Hepatocyte (in vitro differentiated cells): ENCODE data around the gene UTF1. TPM values are rescaled to one million over a fixed set of nuclear protein-coding genes. Genes with fewer than 3 reads are reported as not detected.

ENCODE experiments used
- DNase-seq: peaks from one replicate; pipeline ENCODE4 v3.0.0-alpha.2; 2016; ENCODE audit warnings: low spot score
- H2AFZ ChIP-seq: fragments of 200-600 bp; sonication (generic); 2 replicates; pipeline ENCODE4 v1.6.0; 2016; ENCODE audit warnings: antibody characterized with exemption, mild to moderate bottlenecking
- H3K27ac ChIP-seq: fragments of 200-600 bp; sonication (generic); 2 replicates; pipeline ENCODE4 v1.5.1; 2016; ENCODE audit warnings: mild to moderate bottlenecking
- H3K27me3 ChIP-seq: fragments of 200-600 bp; sonication (generic); 2 replicates; pipeline ENCODE4 v1.6.1; 2016
- H3K36me3 ChIP-seq: fragments of 200-600 bp; sonication (generic); replicated peaks from 2 replicates; pipeline ENCODE4 v1.5.1; 2016; ENCODE audit warnings: low read depth; ENCODE audit not compliant: insufficient read depth
- H3K4me1 ChIP-seq: fragments of 200-600 bp; sonication (generic); 2 replicates; pipeline ENCODE4 v1.5.1; 2016; ENCODE audit warnings: mild to moderate bottlenecking, moderate library complexity; ENCODE audit not compliant: insufficient read depth
- H3K4me2 ChIP-seq: fragments of 200-600 bp; sonication (generic); 2 replicates; pipeline ENCODE4 v1.6.0; 2016
- H3K4me3 ChIP-seq: fragments of 200-600 bp; sonication (generic); 2 replicates; pipeline ENCODE4 v1.5.1; 2016; ENCODE audit warnings: mild to moderate bottlenecking
- H3K79me2 ChIP-seq: fragments of 200-600 bp; sonication (generic); 2 replicates; pipeline ENCODE4 v1.6.0; 2017; ENCODE audit warnings: mild to moderate bottlenecking
- H3K9me2 ChIP-seq: fragments of 200-600 bp; sonication (generic); replicated peaks from 2 replicates; pipeline ENCODE4 v1.6.0; 2017; ENCODE audit warnings: mild to moderate bottlenecking; ENCODE audit not compliant: insufficient read depth
- H3K9me3 ChIP-seq: fragments of 200-600 bp; sonication (generic); 2 replicates; pipeline ENCODE4 v1.5.1; 2016; ENCODE audit warnings: low read depth, mild to moderate bottlenecking
- H4K20me1 ChIP-seq: fragments of 200-600 bp; sonication (generic); 2 replicates; pipeline ENCODE4 v1.6.0; 2016; ENCODE audit warnings: mild to moderate bottlenecking; ENCODE audit not compliant: insufficient read depth, poor library complexity, severe bottlenecking
- EZH2 ChIP-seq: fragments of 200-600 bp; sonication (generic); IDR thresholded peaks from 2 replicates; pipeline ENCODE4 v1.6.1; 2016; ENCODE audit warnings: antibody characterized with exemption, mild to moderate bottlenecking, borderline replicate concordance
- EZH2phosphoT487 ChIP-seq: fragments of 200-600 bp; sonication (generic); IDR thresholded peaks from one replicate; pipeline ENCODE4 v1.6.1; 2018; ENCODE audit warnings: antibody characterized with exemption, mild to moderate bottlenecking, low read depth, moderate library complexity; ENCODE audit not compliant: unreplicated experiment, severe bottlenecking
- WGBS: methylation state at CpG from one replicate; pipeline ENCODE4 v1.1.6; 2016; ENCODE audit warnings: low lambda C conversion rate; ENCODE audit errors: missing lambda C conversion rate; 5-methylcytosine and 5-hydroxymethylcytosine counted together
- polyA plus RNA-seq: library from polyadenylated mRNA; unstranded; fragments of >200 nt; fragmentation: Nextera tagmentation; extraction: Ambion mirVana; gene quantifications from 2 replicates; pipeline ENCODE4 v1.2.1, GENCODE V29; 2016
- total RNA-seq: library from RNA; depleted of rRNA; stranded (reverse); fragments of >200 nt; gene quantifications from 2 replicates; pipeline ENCODE4 v1.2.3, GENCODE V29; 2014
- TF ChIP-seq, protein P1 (sequence below): fragments of 200-600 bp; sonication (generic); IDR thresholded peaks from 2 replicates; pipeline ENCODE4 v1.5.1; 2016; ENCODE audit warnings: antibody characterized with exemption, mild to moderate bottlenecking; ENCODE audit not compliant: poor library complexity

The UTF1 gene
- total and polyA plus RNA-seq, 2 experiments from 2014 or later: not detected

DNA sequence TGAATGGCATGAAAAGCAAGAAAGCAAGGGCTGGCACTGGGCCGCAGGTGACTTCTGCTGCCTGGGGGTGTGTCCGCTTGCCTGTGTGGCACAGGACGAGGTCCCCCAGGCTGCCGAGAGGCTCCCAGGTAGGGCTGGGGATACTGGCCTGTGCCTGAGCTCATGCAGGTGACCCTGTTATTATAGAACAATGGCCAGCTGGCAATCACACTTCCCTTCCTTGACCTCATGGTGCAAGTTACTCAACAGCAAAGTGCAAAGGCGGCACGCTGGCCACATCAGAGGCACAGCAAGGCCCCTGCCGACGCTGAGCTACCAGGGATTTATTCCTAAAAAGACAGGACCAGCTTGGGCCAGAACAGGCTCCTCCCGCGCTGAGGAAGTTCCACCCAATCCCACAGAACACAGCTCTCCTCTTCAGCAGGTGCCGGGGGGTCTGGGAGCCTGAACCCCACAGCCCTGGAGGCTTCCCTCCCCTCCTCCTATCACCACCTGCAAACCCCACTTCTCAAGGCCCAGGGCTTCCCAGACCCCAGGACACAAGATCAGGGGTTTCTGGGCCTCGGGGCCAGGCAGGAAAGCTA is 48.1 kb downstream of the UTF1 start:
- Histone ChIP-seq H4K20me1 (no peaks in the 10 kb centered on the region), H3K27me3 (peaks cover 13% of the 10 kb centered on the region), H3K27ac (peak overlapping the region; percentile 85), H3K4me3 (no peak overlapping the region), H3K79me2 (no peaks in the 10 kb centered on the region), H3K4me2 (peak overlapping the region; percentile 61), H3K4me1 (peaks cover 42% of the 10 kb centered on the region), H3K9me3 (no peaks in the 10 kb centered on the region), H3K36me3 (no peaks in the 10 kb centered on the region), H3K9me2 (no peaks in the 10 kb centered on the region), H2AFZ (no peak overlapping the region)
- no peak for DNase-seq
- TF ChIP-seq, protein P1, sequence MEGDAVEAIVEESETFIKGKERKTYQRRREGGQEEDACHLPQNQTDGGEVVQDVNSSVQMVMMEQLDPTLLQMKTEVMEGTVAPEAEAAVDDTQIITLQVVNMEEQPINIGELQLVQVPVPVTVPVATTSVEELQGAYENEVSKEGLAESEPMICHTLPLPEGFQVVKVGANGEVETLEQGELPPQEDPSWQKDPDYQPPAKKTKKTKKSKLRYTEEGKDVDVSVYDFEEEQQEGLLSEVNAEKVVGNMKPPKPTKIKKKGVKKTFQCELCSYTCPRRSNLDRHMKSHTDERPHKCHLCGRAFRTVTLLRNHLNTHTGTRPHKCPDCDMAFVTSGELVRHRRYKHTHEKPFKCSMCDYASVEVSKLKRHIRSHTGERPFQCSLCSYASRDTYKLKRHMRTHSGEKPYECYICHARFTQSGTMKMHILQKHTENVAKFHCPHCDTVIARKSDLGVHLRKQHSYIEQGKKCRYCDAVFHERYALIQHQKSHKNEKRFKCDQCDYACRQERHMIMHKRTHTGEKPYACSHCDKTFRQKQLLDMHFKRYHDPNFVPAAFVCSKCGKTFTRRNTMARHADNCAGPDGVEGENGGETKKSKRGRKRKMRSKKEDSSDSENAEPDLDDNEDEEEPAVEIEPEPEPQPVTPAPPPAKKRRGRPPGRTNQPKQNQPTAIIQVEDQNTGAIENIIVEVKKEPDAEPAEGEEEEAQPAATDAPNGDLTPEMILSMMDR: no peak
- TF ChIP-seq EZH2phosphoT487 (no peak), EZH2 (no peak)
- WGBS: 61% methylated on average over 12 of the region's 12 CpGs

DNA sequence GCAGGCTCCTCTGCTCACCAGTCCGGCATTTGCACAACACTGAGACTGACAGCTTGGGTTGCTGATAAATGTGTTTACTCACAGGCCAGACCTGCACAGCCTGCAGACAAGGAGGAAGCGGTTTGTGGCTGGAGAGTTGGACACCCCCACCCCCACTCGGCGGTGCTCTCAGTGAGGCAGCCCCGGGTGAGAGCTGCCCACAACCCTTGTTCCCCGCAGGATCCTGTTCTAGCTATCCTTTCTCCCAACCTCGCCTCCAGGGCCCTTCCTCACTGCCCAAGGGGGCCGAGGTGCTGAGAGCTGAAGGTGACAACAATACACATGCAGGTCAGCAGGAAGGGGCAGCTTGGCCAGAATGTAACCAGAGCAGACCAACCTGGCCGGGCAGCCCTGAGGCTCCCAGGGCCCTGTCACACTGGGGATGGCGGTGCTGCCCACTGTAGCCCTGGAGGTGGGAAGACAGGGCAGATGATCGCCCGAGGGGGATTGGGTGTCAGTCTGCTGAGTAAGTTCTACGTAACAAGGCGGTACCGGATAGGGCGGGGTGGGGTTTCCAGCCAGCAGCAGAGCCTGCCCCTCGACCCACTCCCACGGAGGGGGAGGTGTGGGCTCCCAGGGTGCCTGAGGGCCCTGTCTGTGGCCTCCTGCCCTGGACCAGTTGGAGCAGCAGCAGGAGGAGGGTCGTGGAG is 48.7 kb downstream of the UTF1 start:
- H3K27ac ChIP-seq: peak overlapping the region; percentile 85
- H3K79me2 ChIP-seq: no peaks in the 10 kb centered on the region
- no peaks in the 10 kb centered on the region for H3K9me2 ChIP-seq
- DNase-seq: peak; percentile 83
- peak overlapping the region; percentile 61 for H3K4me2 ChIP-seq
- H4K20me1 ChIP-seq: no peaks in the 10 kb centered on the region
- peaks cover 42% of the 10 kb centered on the region for H3K4me1 ChIP-seq
- TF ChIP-seq EZH2 (no peak), EZH2phosphoT487 (no peak)
- TF ChIP-seq, protein P1: no peak
- 52% methylated on average over 19 of the region's 19 CpGs for WGBS
- no peak overlapping the region for H3K4me3 ChIP-seq
- H3K36me3 ChIP-seq: no peaks in the 10 kb centered on the region
- H3K27me3 ChIP-seq: peaks cover 13% of the 10 kb centered on the region
- H2AFZ ChIP-seq: no peak overlapping the region
- no peaks in the 10 kb centered on the region for H3K9me3 ChIP-seq

DNA sequence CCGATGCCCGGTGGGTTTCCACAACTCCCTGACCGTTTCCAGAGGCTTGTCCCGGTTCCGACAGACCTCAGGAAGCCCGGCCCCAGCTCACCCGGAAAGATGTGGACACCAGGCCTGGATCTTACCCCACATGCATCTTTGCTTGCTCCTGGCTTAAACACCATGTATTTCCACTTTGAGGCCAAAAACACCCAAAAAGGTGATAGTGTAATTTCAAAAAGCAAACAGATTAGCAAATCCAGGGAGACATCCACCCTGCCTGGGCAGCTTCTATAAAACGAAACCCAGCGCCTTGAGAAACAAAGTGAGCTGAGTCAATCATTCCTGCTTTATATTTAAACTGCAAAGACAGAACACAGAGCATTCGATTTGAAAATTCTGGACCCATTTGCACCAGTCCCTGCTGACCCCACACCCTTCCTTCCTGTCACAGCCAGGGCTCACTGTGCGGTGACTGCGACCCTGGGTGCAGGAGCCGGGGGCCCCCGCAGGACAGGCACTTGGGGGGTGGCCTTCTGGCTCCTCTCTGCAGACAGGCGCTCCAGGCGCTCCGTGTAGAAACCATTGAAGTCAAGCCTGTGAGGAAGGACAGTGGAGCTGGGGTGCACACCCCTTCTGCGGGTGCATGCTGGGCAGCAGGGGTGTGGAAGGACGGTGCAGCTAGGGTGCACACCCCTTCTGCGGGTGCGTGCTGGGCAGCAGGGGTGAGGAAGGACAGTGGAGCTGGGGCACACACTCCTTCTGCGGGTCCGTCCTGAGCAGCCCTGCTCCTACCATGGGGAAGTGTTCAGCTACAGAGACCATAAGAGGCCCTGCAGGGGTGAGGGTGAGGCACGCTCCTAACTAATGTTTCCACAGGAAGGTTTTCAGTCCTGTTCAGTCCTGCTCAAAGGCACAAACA is 49.6 kb downstream of the UTF1 start:
- no peak overlapping the region for H3K4me3 ChIP-seq
- H3K27me3 ChIP-seq: peaks cover 13% of the 10 kb centered on the region
- H3K27ac ChIP-seq: peak overlapping the region; percentile 85
- H3K9me3 ChIP-seq: no peaks in the 10 kb centered on the region
- H3K79me2 ChIP-seq: no peaks in the 10 kb centered on the region
- 91% methylated on average over 24 of the region's 24 CpGs for WGBS
- no peaks in the 10 kb centered on the region for H3K36me3 ChIP-seq
- no peaks in the 10 kb centered on the region for H4K20me1 ChIP-seq
- DNase-seq: no peak
- peaks cover 41% of the 10 kb centered on the region for H3K4me1 ChIP-seq
- no peak overlapping the region for H2AFZ ChIP-seq
- H3K4me2 ChIP-seq: no peak overlapping the region
- no peaks in the 10 kb centered on the region for H3K9me2 ChIP-seq
- TF ChIP-seq EZH2phosphoT487 (no peak), EZH2 (no peak)
- TF ChIP-seq, protein P1: no peak
